Body of pancreas (tissue), 4 donors: ENCODE data around the gene FOXO3. TPM values are rescaled to one million over a fixed set of nuclear protein-coding genes. Genes with fewer than 3 reads are reported as not detected.

Experiments used
- ATAC-seq: fragments of 150-250 bp; one replicate; pipeline ENCODE4 v1.9.1; 2016
- DNase-seq, 4 donors: peaks; one replicate each; pipeline ENCODE4 v3.0.0-alpha.2; 2019
- H3K27ac ChIP-seq, 4 donors: fragments of 200-600 bp; sonication (generic); 1 replicate in 3 of 4; 2 replicates in 1 of 4; pipeline versions ENCODE4 v1.5.1 to v1.6.1; 2016 to 2019; ENCODE audit warnings: mild to moderate bottlenecking in 1 of 4, mixed read lengths in 1 of 4, moderate library complexity in 1 of 4
- H3K27me3 ChIP-seq, 2 donors: fragments of 200-600 bp; sonication (generic); one replicate each; pipeline ENCODE4 v1.6.0; 2016; ENCODE audit warnings: mild to moderate bottlenecking in 1 of 2
- H3K36me3 ChIP-seq, 2 donors: fragments of 200-600 bp; sonication (generic); replicated peaks in 1 of 2; 2 replicates each; pipeline ENCODE4 v1.5.1; 2016; ENCODE audit warnings: low read depth in 2 of 2; ENCODE audit not compliant: insufficient read depth in 1 of 2
- H3K4me1 ChIP-seq: fragments of 200-600 bp; sonication (generic); one replicate; pipeline ENCODE4 v1.6.0; 2016
- H3K4me3 ChIP-seq, 2 donors: fragments of 200-600 bp; sonication (generic); 1 replicate in 1 of 2; 2 replicates in 1 of 2; pipeline ENCODE4 v1.5.1; 2016 to 2019
- H3K9me3 ChIP-seq, 3 donors: fragments of 200-600 bp; sonication (generic); 1 replicate in 2 of 3; 2 replicates in 1 of 3; pipeline ENCODE4 v1.5.1; 2016
- POLR2A ChIP-seq, 3 donors: fragments of 450-650 bp; IDR thresholded peaks; one replicate each; pipeline ENCODE4 v1.6.1; 2016; ENCODE audit warnings: antibody characterized with exemption in 3 of 3, mild to moderate bottlenecking in 2 of 3
- WGBS, 2 donors: methylation state at CpG; one replicate each; pipeline ENCODE4 v1.1.5; 2017; 5-methylcytosine and 5-hydroxymethylcytosine counted together
- intact Hi-C: fragments of 100-400 bp; cut with DNase I; formaldehyde crosslinking; loops from one replicate; pipeline ENCODE4 v1.15.1; 2023
- total RNA-seq, 2 donors: library from RNA; depleted of rRNA; stranded (reverse); fragments of >200 nt; gene quantifications; one replicate each; pipeline ENCODE4 v1.1.0, GENCODE V29; 2016
- TF ChIP-seq, protein P1 (sequence below), 7 experiments: fragments of 450-650 bp in 4 of 7; fragments of 200-600 bp in 3 of 7; sonication (generic) in 3 of 7; IDR thresholded peaks; one replicate each; pipeline ENCODE4 v1.5.1; 2016 to 2019; ENCODE audit warnings: antibody characterized with exemption in 7 of 7

The FOXO3 gene
- total RNA-seq, 2 donors from 2014 or later, result 62.8 to 69.5 TPM

DNA sequence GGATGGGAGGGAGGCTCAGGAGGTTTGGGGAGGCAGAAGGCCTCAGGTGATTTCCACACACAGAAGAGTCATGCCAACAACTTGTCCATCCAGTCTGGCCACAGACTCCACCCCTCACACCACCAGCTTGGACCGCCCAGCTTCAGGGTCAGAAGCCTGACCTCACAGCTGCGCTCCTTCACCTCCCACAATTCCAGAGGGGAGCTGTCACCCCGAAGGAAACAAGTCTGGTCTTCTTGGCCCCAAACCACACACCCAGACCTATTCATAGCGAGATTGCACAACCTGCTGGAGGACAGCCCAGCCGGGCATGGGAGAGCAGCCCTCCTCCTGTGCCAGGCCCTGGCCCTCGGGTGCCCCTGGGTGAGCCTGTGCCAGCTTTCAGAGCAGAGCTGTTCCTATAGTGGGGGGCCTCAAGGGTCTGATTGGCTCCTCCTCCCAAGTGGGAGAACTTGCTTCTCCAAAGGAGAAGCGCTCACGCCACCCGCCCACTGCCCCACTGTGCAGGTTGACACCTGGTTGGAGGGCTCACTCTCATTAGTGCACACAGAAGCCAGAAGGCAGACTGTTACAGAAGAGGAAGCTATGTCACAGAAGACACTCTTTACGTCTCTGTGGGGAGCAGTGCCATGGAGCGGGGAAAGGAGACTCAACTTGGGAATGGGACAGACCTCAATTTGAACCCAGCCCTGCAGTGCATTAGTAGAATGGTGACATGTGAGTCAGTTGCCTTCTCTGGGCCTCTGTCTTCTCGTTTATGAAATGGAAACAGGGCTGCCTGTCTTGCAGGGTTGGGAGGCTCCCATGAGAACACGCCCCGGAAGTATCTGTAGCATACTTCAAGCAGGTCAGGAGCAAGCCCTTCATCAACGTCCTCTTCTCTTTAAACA lies 128.8 kb downstream of the FOXO3 start:
- Histone ChIP-seq H3K36me3 (no peaks in the 10 kb centered on the region), H3K4me1 (peaks cover 64% of the 10 kb centered on the region), H3K27ac (peak overlapping the region; percentile 42 to 80 (median 73)), H3K4me3 (no peak overlapping the region), H3K27me3 (no peaks in the 10 kb centered on the region), H3K9me3 (no peaks in the 10 kb centered on the region)
- 30 to 46% methylated on average over 6 to 15 of the region's 15 CpGs for WGBS, 2 donors
- intact Hi-C loops, result no loop called here
- no peak for TF ChIP-seq POLR2A (IDR thresholded peaks at IDR 0.05)
- TF ChIP-seq, protein P1, sequence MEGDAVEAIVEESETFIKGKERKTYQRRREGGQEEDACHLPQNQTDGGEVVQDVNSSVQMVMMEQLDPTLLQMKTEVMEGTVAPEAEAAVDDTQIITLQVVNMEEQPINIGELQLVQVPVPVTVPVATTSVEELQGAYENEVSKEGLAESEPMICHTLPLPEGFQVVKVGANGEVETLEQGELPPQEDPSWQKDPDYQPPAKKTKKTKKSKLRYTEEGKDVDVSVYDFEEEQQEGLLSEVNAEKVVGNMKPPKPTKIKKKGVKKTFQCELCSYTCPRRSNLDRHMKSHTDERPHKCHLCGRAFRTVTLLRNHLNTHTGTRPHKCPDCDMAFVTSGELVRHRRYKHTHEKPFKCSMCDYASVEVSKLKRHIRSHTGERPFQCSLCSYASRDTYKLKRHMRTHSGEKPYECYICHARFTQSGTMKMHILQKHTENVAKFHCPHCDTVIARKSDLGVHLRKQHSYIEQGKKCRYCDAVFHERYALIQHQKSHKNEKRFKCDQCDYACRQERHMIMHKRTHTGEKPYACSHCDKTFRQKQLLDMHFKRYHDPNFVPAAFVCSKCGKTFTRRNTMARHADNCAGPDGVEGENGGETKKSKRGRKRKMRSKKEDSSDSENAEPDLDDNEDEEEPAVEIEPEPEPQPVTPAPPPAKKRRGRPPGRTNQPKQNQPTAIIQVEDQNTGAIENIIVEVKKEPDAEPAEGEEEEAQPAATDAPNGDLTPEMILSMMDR (IDR thresholded peaks at IDR 0.05), result peak in 2 of 7 experiments; percentile 0 to 29
- DNase-seq (peak; percentile 95 to 98 (median 98)), ATAC-seq (peak; percentile 98)

DNA sequence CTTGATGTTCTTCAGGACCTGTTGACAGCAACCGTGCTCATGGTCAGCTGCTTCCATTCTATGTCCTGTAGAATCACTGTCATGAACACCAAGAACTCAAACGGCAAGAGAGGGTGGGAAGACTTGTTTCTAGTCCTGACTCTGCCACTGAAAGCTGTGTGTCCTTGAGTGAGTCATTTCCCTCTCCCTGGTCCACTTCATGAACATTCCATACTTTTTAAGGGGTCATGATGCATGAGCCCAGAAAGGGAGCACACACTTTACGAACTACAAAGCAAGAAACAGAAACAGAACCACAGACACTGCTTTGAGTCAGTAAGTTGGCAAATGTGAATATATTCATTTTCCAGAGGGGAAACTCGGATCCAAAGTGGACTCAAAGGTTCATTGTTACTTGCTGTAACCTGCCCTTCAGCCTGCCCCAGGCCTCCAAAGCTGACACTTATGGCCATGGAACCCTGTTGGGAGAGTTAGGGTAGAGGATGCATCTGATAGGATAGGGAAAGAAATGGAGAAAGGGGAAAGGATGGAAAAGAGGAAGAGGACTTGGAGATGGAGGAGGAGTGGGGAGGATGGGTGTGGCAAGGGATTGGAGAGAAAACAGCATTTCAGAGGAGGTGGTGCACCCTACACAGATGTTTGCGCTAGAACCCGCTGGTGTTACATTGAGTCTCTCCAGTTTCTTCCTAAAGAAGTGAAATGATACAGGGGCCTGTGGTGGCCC lies 129.8 kb downstream of the FOXO3 start:
- Histone ChIP-seq H3K36me3 (no peaks in the 10 kb centered on the region), H3K4me3 (no peak overlapping the region), H3K27me3 (no peaks in the 10 kb centered on the region), H3K27ac (peak overlapping the region in 3 of 4 donors; percentile 7 to 79 (median 67)), H3K4me1 (peaks cover 55% of the 10 kb centered on the region), H3K9me3 (no peaks in the 10 kb centered on the region)
- no peak for ATAC-seq
- intact Hi-C loops, result no loop called here
- 79 to 83% methylated on average over 6 of the region's 6 CpGs for WGBS, 2 donors
- no peak for DNase-seq
- no peak for TF ChIP-seq POLR2A (IDR thresholded peaks at IDR 0.05)
- TF ChIP-seq, protein P1 (IDR thresholded peaks at IDR 0.05), result no peak

DNA sequence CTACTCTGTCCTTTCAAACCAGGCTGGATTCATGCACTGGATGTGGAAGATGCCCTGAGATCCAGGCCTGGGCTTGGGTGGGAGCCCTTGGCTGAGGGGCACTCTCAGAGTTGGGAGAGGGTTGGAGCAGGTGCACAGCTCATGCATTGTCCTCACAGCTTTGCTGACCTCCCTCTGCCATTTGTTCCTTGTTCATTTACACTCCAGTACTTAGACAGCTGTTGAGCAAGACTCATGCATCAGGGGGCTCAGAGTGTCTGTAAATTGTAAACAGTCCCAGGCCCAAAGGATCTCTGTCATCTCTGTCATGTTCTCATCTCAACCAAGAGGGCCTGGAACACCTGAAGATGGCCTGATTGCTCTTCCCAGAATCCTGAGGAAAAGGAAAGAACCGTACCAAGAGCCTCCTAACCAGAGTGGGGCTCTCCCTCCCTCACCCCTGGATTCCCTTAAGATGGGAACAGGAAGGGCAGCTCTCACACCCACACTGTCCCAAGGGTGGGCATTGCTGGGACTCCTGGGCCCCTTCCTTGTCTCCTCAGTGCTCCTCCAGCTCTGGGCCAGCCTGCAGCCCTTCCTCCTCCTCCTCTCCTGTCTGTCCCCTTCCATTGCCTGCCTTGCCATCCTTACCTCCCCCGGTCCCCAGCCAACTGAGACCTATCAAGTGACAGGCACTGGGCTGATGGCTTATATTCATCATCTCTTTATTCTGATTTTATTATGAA lies 132.9 kb downstream of the FOXO3 start:
- no peaks in the 10 kb centered on the region for H3K27me3 ChIP-seq
- intact Hi-C loops, result no loop called here
- ATAC-seq (no peak), DNase-seq (no peak)
- no peaks in the 10 kb centered on the region for H3K9me3 ChIP-seq
- TF ChIP-seq, protein P1 (IDR thresholded peaks at IDR 0.05), result no peak
- no peak for TF ChIP-seq POLR2A (IDR thresholded peaks at IDR 0.05)
- no peaks in the 10 kb centered on the region for H3K36me3 ChIP-seq
- no peak overlapping the region for H3K4me3 ChIP-seq
- H3K4me1 ChIP-seq, result peaks cover 24% of the 10 kb centered on the region
- H3K27ac ChIP-seq, result no peak overlapping the region
- WGBS, 2 donors, result 96 to 97% methylated on average over 2 of the region's 2 CpGs

DNA sequence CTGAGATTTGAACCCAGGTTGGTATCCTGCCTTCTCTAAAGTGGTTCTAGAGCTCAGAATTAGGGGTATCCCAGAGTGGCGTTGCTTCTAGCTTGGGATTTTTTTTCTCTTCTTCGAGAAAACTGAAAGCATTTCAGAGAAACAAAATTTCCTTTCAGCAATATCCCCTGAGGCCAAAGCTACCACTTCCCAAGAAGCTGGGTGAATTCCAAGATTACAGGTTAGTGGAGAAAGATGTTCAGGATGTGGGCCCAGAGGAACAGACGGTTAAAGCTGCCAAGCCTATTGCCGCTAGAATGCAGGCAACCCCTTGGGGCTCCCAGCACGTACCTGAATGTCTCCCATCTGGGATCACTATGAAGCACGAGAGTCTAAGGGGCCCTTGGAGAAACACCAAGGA lies 134.1 kb downstream of the FOXO3 start:
- Histone ChIP-seq H3K27ac (no peak overlapping the region), H3K4me1 (peaks cover 11% of the 10 kb centered on the region), H3K4me3 (no peak overlapping the region), H3K36me3 (no peaks in the 10 kb centered on the region), H3K9me3 (no peaks in the 10 kb centered on the region), H3K27me3 (no peaks in the 10 kb centered on the region)
- 84 to 91% methylated on average over 6 of the region's 6 CpGs for WGBS, 2 donors
- intact Hi-C loops, result no loop called here
- DNase-seq, result no peak
- no peak for ATAC-seq
- TF ChIP-seq, protein P1 (IDR thresholded peaks at IDR 0.05), result no peak
- TF ChIP-seq POLR2A (IDR thresholded peaks at IDR 0.05), result no peak
